Bladder microvascular endothelial cell (primary cell): Measurements from ENCODE around the gene FMO3. TPM values are rescaled to one million over a fixed set of nuclear protein-coding genes. Genes with fewer than 3 reads are reported as not detected.

Experiments used
- total RNA-seq: library from RNA; depleted of rRNA; stranded (reverse); fragments of >200 nt; gene quantifications from 2 replicates; pipeline ENCODE4 v1.2.3, GENCODE V29; 2014

Gene FMO3
- total RNA-seq = 0.06 TPM in 1 of 2 replicates, not detected in the other

DNA sequence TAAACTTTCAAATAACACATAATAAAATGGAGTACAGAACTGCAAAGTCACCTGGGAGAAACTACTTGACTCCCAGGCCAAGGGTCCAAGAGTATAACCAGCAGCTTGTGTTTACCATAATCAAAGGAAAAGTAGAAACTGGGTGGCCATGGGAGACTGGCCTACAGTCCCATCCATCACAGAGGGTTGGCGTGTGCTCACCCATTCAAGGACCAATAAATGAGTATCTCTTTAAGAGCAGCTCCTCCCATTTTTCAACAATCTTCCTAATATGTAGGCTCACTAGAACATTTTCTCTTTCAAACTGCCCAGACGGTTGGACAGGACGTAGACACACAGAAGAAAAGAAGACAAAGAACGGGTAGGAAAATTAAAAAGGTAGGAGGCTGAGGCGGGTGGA is at the start of gene FMO3:
FMO3 (plus strand) TSS at position 302 of the 400 bp plus-strand sequence. CDS start 1,754 bp downstream, outside the sequence.

Other genes with a start within 250 kb of the FMO3 start
- not detected in 2 replicates for gene MROH9, start 155.4 kb upstream of the FMO3 start, total RNA-seq
- 0.13 and 0.32 TPM in 2 replicates for gene FMO2, start 94.4 kb downstream of the FMO3 start, total RNA-seq
- not detected in 2 replicates for gene FMO1, start 157.6 kb downstream of the FMO3 start, total RNA-seq
- gene FMO4, start 223.3 kb downstream of the FMO3 start, total RNA-seq = 0.16 and 0.31 TPM in 2 replicates